ENCODE data around the gene MTMR12.
"Not testable (repeated sequence)": the region's sequence is repeated elsewhere in the genome, so short reads cannot be mapped to it uniquely, and the experiment has no call there.

Gene MTMR12

GRCh38 chr5:32295966-32296772, 16.6 kb downstream of the MTMR12 start:
- not testable (repeated sequence) for DNase-seq

GRCh38 chr5:32291591-32291990, 21.1 kb downstream of the MTMR12 start:
- no peak for DNase-seq

- no peak for DNase-seq
Observed at GRCh38 chr5:32290922-32291321, 21.8 kb downstream of the MTMR12 start.

- not testable (repeated sequence) for DNase-seq
Observed at GRCh38 chr5:32290501-32290900, 22.2 kb downstream of the MTMR12 start.

GRCh38 chr5:32289986-32290385, 22.8 kb downstream of the MTMR12 start:
- DNase-seq = not testable (repeated sequence)

- peak; percentile 38 for DNase-seq
Observed at GRCh38 chr5:32288135-32288534, 24.6 kb downstream of the MTMR12 start.

- not testable (repeated sequence) for DNase-seq
Observed at GRCh38 chr5:32287525-32287924, 25.2 kb downstream of the MTMR12 start.

GRCh38 chr5:32285510-32286138, 27.1 kb downstream of the MTMR12 start:
- DNase-seq = no peak

- no peak for DNase-seq
Observed at GRCh38 chr5:32283539-32284377, 29.0 kb downstream of the MTMR12 start.

GRCh38 chr5:32283061-32283460, 29.7 kb downstream of the MTMR12 start:
- no peak for DNase-seq

GRCh38 chr5:32282633-32283032, 30.1 kb downstream of the MTMR12 start:
- DNase-seq = no peak

GRCh38 chr5:32281378-32282133, 31.2 kb downstream of the MTMR12 start:
- not testable (repeated sequence) for DNase-seq

- DNase-seq = no peak
Observed at GRCh38 chr5:32280656-32281081, 32.1 kb downstream of the MTMR12 start.

GRCh38 chr5:32279786-32280185, 33.0 kb downstream of the MTMR12 start:
- no peak for DNase-seq

GRCh38 chr5:32279223-32279622, 33.5 kb downstream of the MTMR12 start:
- no peak for DNase-seq

GRCh38 chr5:32278406-32278805, 34.3 kb downstream of the MTMR12 start:
- DNase-seq = no peak

- no peak for DNase-seq
Observed at GRCh38 chr5:32277798-32278197, 34.9 kb downstream of the MTMR12 start.

- no peak for DNase-seq
Observed at GRCh38 chr5:32276173-32276853, 36.4 kb downstream of the MTMR12 start.

- DNase-seq = no peak
Observed at GRCh38 chr5:32275396-32275741, 37.4 kb downstream of the MTMR12 start.

- DNase-seq = no peak
Observed at GRCh38 chr5:32274548-32275395, 38.0 kb downstream of the MTMR12 start.

GRCh38 chr5:32273821-32274220, 38.9 kb downstream of the MTMR12 start:
- DNase-seq = no peak
